G401 (cell line): ENCODE data around the gene SLITRK2. TPM values are rescaled to one million over a fixed set of nuclear protein-coding genes. Genes with fewer than 3 reads are reported as not detected.

Experiments
- DNase-seq: peaks from one replicate; pipeline ENCODE4 v3.0.0-alpha.2; 2015; ENCODE audit warnings: low spot score
- in situ Hi-C: cut with HindIII; loops from 2 replicates; pipeline ENCODE4 v1.10.0; 2016; ENCODE audit warnings: low sequenced_read_pairs, mixed read lengths
- total RNA-seq: library from RNA; depleted of rRNA; stranded (reverse); fragments of >200 nt; shearing (Covaris generic); gene quantifications from 2 replicates; pipeline ENCODE4 v1.2.3, GENCODE V29; 2014

SLITRK2 gene
- total RNA-seq, 1 experiment from 2014 or later = not detected

DNA sequence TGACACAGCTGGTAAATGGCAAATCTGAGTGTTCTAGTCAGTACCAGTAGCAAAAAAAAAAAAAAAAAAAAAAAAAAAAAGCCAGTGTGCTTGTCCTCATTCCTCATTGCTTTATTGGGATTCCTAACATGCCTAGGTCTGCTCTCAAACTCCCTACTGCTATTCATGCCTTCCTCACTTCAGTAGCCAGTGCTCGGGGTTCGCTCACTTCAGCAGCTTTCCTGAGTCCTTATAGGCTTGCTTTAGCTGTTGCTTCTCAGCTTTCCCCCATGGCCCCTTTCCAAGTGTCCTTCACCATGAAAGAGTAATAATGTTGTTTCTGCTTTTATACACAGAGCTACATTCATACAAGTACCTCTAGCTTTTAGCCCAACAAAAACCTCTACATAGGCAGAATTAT, 30.8 kb downstream of the SLITRK2 start:
- DNase-seq = no peak
- in situ Hi-C loops = no loop called here

- no peak for DNase-seq
- in situ Hi-C loops = no loop called here
These were observed 31.2 kb downstream of the SLITRK2 start for GRCh38 chrX:145848857-145849256.

- in situ Hi-C loops = no loop called here
- DNase-seq = no peak
These were observed 35.6 kb downstream of the SLITRK2 start for GRCh38 chrX:145853181-145853580.

GRCh38 chrX:145856181-145856580, 38.6 kb downstream of the SLITRK2 start:
- in situ Hi-C loops = no loop called here
- no peak for DNase-seq

DNA sequence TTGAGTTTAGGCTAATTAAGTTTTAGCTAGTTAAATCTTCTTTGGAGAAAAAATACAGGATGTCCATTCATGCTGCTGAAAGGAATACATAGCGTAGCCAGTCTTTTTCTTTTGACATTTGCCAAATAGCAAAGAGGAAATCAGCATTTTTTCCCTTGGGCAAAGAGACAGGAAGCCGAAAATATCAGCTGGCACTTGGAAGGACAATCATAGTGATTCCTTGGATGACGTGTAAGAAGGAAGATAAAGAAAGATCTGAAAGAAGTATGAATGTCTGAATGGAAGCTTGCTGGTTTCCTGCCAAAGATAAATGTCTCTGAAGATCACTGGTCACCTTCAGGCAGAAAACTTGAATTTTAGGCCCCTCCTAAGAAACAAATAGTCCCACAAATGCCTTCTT, 44.2 kb downstream of the SLITRK2 start:
- DNase-seq = no peak
- in situ Hi-C loops = no loop called here

DNA sequence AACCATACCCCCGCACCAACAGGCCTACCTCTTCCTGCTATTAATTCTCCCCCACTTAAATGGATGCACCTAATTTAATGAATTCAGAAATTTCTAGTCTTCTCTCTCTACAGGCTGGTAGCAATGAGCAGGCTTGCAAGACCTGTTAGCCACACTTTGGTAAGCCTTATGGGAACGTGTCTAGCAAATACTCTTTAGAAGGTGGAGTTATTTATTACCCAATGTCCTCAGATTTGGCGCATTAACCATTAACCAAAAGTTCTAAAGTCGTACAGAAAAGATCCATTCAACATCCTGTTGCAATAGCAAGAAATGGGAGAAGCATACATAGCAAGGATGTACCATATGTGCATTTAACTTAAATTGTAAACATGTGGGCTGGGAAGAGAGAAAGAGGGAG, 47.5 kb downstream of the SLITRK2 start:
- in situ Hi-C loops = no loop called here
- DNase-seq = no peak
